Endothelial cell of umbilical vein (primary cell): ENCODE measurements around the gene CCDC74A.
"Not testable (repeated sequence)": the region's sequence is repeated elsewhere in the genome, so short reads cannot be mapped to it uniquely, and the experiment has no call there.

Experiments
- CTCF ChIP-seq, 2 donors: IDR thresholded peaks; 1 replicate in 1 of 2; 2 replicates in 1 of 2; pipeline ENCODE4 v1.5.1; 2011; ENCODE audit warnings: low read length in 2 of 2, mild to moderate bottlenecking in 2 of 2, moderate library complexity in 2 of 2, control low read depth in 1 of 2, inconsistent platforms in 1 of 2, low read depth in 1 of 2; ENCODE audit not compliant: insufficient read depth in 1 of 2; ENCODE audit errors: extremely low read depth in 1 of 2
- POLR2AphosphoS5 ChIP-seq: IDR thresholded peaks from 2 replicates; pipeline ENCODE4 v1.6.1; 2012; ENCODE audit warnings: low read depth, mild to moderate bottlenecking, control low read depth, low read length, moderate library complexity; ENCODE audit not compliant: insufficient read depth

- not testable (repeated sequence) for TF ChIP-seq CTCF (IDR thresholded peaks at IDR 0.05; ENCODE audit: extremely low read depth in 1 of 2, insufficient read depth in 1 of 2, low read depth in 1 of 2, low read length in 2 of 2); POLR2AphosphoS5
These were observed 3.1 kb downstream of the CCDC74A start for GRCh38 chr2:131530626-131531344.
